Measurements from ENCODE around the gene TPPP3.
"Not testable (repeated sequence)": the region's sequence is repeated elsewhere in the genome, so short reads cannot be mapped to it uniquely, and the experiment has no call there.

TPPP3 gene

DNA sequence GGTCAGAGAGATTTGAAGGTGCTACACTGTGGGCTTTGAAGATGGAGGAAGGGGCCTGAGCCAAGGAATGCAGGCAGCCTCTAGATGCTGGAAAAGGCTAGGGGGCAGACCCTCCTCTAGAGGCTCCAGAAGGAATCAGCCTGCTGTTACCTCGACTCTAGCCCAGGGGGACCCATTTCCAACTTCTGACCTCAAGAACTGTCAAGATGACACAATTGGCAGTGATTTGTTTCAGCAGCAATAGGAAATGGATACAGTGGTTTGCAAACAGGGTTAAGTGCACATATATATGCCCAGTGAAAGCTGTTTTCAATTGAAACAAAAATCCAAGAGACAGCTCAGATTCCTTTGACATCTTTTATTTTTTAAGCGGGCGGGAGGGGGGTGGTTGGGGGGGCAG lies 26.6 kb upstream of the TPPP3 start:
- Histone ChIP-seq H3K4me3 (ENCODE audit: control insufficient read depth in 1 of 7, extremely low read depth in 1 of 7, insufficient read depth in 4 of 7, low read depth in 2 of 7, low read length in 6 of 7) (no peak overlapping the region), H3K27ac (ENCODE audit: insufficient read depth in 1 of 2, low read depth in 1 of 2, low read length in 2 of 2, poor library complexity in 1 of 2, severe bottlenecking in 2 of 2) (no peak overlapping the region), H3K27me3 (replicated peaks in 2 of 5; ENCODE audit: control insufficient read depth in 4 of 5, insufficient read depth in 5 of 5, low read length in 4 of 5) (peaks cover 2 to 6% (median 5%) of the 10 kb centered on the region in 5 experiments), H3K36me3 (ENCODE audit: control insufficient read depth in 4 of 4, insufficient read depth in 4 of 4, low read length in 3 of 4) (no peaks in the 10 kb centered on the region), H3K4me1 (ENCODE audit: control extremely low read depth in 1 of 4, control insufficient read depth in 4 of 4, insufficient read depth in 4 of 4, low read length in 3 of 4) (peaks cover 0 to 14% (median 12%) of the 10 kb centered on the region in 4 experiments), H3K9me3 (ENCODE audit: control extremely low read depth in 1 of 5, control insufficient read depth in 4 of 5, insufficient read depth in 2 of 5, low read depth in 1 of 5, low read length in 4 of 5) (no peaks in the 10 kb centered on the region)
- POLR2A ChIA-PET: interaction anchor here (0.6 kb wide), 1 partner anchor 51 kb away, joined by 3 read pairs; no protein-coding TSS in a partner anchor
- CTCF ChIA-PET: interaction anchor here (1.0 to 10.0 kb wide), 4 partner anchors 9 to 44 kb away, joined by 3 to 149 read pairs (median 6); partner anchors contain the start of genes HSD11B2 and TPPP3
- DNase-seq: peak in 2 of 3 donors; percentile 14 to 15
- WGBS (ENCODE audit: insufficient coverage): 57% methylated on average over 1 of the region's 3 CpGs

DNA sequence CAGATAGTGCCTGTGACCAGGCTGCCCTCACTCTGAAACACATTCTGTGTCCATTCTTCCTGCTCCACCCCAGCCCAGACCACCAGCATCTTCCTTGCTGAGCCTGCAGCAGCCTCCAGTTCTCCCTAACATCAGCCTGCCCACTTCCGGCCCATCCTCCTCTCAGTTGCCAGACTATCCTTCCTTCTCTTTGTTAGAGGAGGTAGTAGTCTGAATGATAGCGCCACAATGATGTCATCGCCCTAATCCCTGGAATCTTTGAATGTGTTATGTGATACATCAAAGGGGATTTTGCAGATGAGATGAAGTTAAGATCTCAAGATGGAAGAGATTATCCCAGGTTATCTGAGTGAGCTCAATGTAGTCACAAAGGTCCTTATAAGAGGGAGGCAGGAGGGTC lies 26.2 kb upstream of the TPPP3 start:
- no peak overlapping the region for H3K27ac ChIP-seq (ENCODE audit: insufficient read depth in 1 of 2, low read depth in 1 of 2, low read length in 2 of 2, poor library complexity in 1 of 2, severe bottlenecking in 2 of 2)
- no peaks in the 10 kb centered on the region for H3K36me3 ChIP-seq (ENCODE audit: control insufficient read depth in 4 of 4, insufficient read depth in 4 of 4, low read length in 3 of 4)
- H3K4me3 ChIP-seq (ENCODE audit: control insufficient read depth in 1 of 7, extremely low read depth in 1 of 7, insufficient read depth in 4 of 7, low read depth in 2 of 7, low read length in 6 of 7): no peak overlapping the region
- DNase-seq: no peak
- no peaks in the 10 kb centered on the region for H3K9me3 ChIP-seq (ENCODE audit: control extremely low read depth in 1 of 5, control insufficient read depth in 4 of 5, insufficient read depth in 2 of 5, low read depth in 1 of 5, low read length in 4 of 5)
- POLR2A ChIA-PET: no interaction called here
- CTCF ChIA-PET: interaction anchor here (10.0 kb wide), 1 partner anchor 44 kb away, joined by 149 read pairs; no protein-coding TSS in a partner anchor
- H3K4me1 ChIP-seq (ENCODE audit: control extremely low read depth in 1 of 4, control insufficient read depth in 4 of 4, insufficient read depth in 4 of 4, low read length in 3 of 4): peaks cover 0 to 14% (median 12%) of the 10 kb centered on the region in 4 experiments
- peaks cover 2 to 5% (median 3%) of the 10 kb centered on the region in 5 experiments for H3K27me3 ChIP-seq (replicated peaks in 2 of 5; ENCODE audit: control insufficient read depth in 4 of 5, insufficient read depth in 5 of 5, low read length in 4 of 5)
- WGBS (ENCODE audit: insufficient coverage): 100% methylated on average over 1 of the region's 3 CpGs

- Histone ChIP-seq H3K36me3 (ENCODE audit: control insufficient read depth in 4 of 4, insufficient read depth in 4 of 4, low read length in 3 of 4) (no peaks in the 10 kb centered on the region), H3K9me3 (ENCODE audit: control extremely low read depth in 1 of 5, control insufficient read depth in 4 of 5, insufficient read depth in 2 of 5, low read depth in 1 of 5, low read length in 4 of 5) (no peaks in the 10 kb centered on the region), H3K27me3 (replicated peaks in 2 of 5; ENCODE audit: control insufficient read depth in 4 of 5, insufficient read depth in 5 of 5, low read length in 4 of 5) (peaks cover 0 to 1% (median 0%) of the 10 kb centered on the region in 5 experiments), H3K4me3 (ENCODE audit: control insufficient read depth in 1 of 7, extremely low read depth in 1 of 7, insufficient read depth in 4 of 7, low read depth in 2 of 7, low read length in 6 of 7) (no peak overlapping the region), H3K4me1 (ENCODE audit: control extremely low read depth in 1 of 4, control insufficient read depth in 4 of 4, insufficient read depth in 4 of 4, low read length in 3 of 4) (peaks cover 0 to 14% (median 12%) of the 10 kb centered on the region in 4 experiments), H3K27ac (ENCODE audit: insufficient read depth in 1 of 2, low read depth in 1 of 2, low read length in 2 of 2, poor library complexity in 1 of 2, severe bottlenecking in 2 of 2) (no peak overlapping the region)
- whole genome bisulfite sequencing (ENCODE audit: insufficient coverage): 90% methylated on average over 1 of the region's 2 CpGs
- CTCF ChIA-PET: interaction anchor here (0.7 to 6.8 kb wide), 8 partner anchors 9 to 219 kb away, joined by 3 to 49 read pairs (median 4); partner anchors contain the start of gene ATP6V0D1
- POLR2A ChIA-PET: no interaction called here
- DNase-seq: no peak
Observed at GRCh38 chr16:67417333-67418061, 24.2 kb upstream of the TPPP3 start.

GRCh38 chr16:67415872-67416793 lies 22.8 kb upstream of the TPPP3 start, which contains the start of gene ZDHHC1:
TSS of gene ZDHHC1 (minus strand) at chr16:67416477. CDS start at chr16:67407775, 8,702 bp downstream.
- peaks cover 0 to 14% (median 12%) of the 10 kb centered on the region in 4 experiments for H3K4me1 ChIP-seq (ENCODE audit: control extremely low read depth in 1 of 4, control insufficient read depth in 4 of 4, insufficient read depth in 4 of 4, low read length in 3 of 4)
- H3K36me3 ChIP-seq (ENCODE audit: control insufficient read depth in 4 of 4, insufficient read depth in 4 of 4, low read length in 3 of 4): no peaks in the 10 kb centered on the region
- H3K27ac ChIP-seq (ENCODE audit: insufficient read depth in 1 of 2, low read depth in 1 of 2, low read length in 2 of 2, poor library complexity in 1 of 2, severe bottlenecking in 2 of 2): peak within 1 kb of the TSS; percentile 15 to 66
- DNase-seq: peak; percentile 49 to 66 (median 63)
- ChIA-PET CTCF (interaction anchor here (0.7 to 6.8 kb wide), 5 partner anchors 11 to 147 kb away, joined by 3 to 49 read pairs (median 3); no protein-coding TSS in a partner anchor), POLR2A (interaction anchor here (0.7 kb wide), 1 partner anchor 15 kb away, joined by 3 read pairs; the partner anchor contains the start of gene HSD11B2)
- peak within 1 kb of the TSS; percentile 55 to 79 (median 70) for H3K4me3 ChIP-seq (ENCODE audit: control insufficient read depth in 1 of 7, extremely low read depth in 1 of 7, insufficient read depth in 4 of 7, low read depth in 2 of 7, low read length in 6 of 7)
- H3K9me3 ChIP-seq (ENCODE audit: control extremely low read depth in 1 of 5, control insufficient read depth in 4 of 5, insufficient read depth in 2 of 5, low read depth in 1 of 5, low read length in 4 of 5): no peaks in the 10 kb centered on the region
- 2% methylated on average over 70 of the region's 73 CpGs for WGBS (ENCODE audit: insufficient coverage)
- H3K27me3 ChIP-seq (replicated peaks in 2 of 5; ENCODE audit: control insufficient read depth in 4 of 5, insufficient read depth in 5 of 5, low read length in 4 of 5): peaks cover 0 to 1% (median 0%) of the 10 kb centered on the region in 5 experiments

- Histone ChIP-seq H3K4me1 (ENCODE audit: control extremely low read depth in 1 of 4, control insufficient read depth in 4 of 4, insufficient read depth in 4 of 4, low read length in 3 of 4) (peaks cover 0 to 14% (median 12%) of the 10 kb centered on the region in 4 experiments), H3K4me3 (ENCODE audit: control insufficient read depth in 1 of 7, extremely low read depth in 1 of 7, insufficient read depth in 4 of 7, low read depth in 2 of 7, low read length in 6 of 7) (peak overlapping the region in 6 of 7 experiments; percentile 58 to 79 (median 70))
- H3K9me3 ChIP-seq (ENCODE audit: control extremely low read depth in 1 of 5, control insufficient read depth in 4 of 5, insufficient read depth in 2 of 5, low read depth in 1 of 5, low read length in 4 of 5); DNase-seq; H3K27ac ChIP-seq (ENCODE audit: insufficient read depth in 1 of 2, low read depth in 1 of 2, low read length in 2 of 2, poor library complexity in 1 of 2, severe bottlenecking in 2 of 2); H3K27me3 ChIP-seq (replicated peaks in 2 of 5; ENCODE audit: control insufficient read depth in 4 of 5, insufficient read depth in 5 of 5, low read length in 4 of 5); POLR2A ChIA-PET; H3K36me3 ChIP-seq (ENCODE audit: control insufficient read depth in 4 of 4, insufficient read depth in 4 of 4, low read length in 3 of 4): not testable (repeated sequence)
- 96% methylated on average over 14 of the region's 19 CpGs for WGBS (ENCODE audit: insufficient coverage)
- CTCF ChIA-PET: interaction anchor here (0.7 to 6.8 kb wide), 4 partner anchors 12 to 23 kb away, joined by 3 to 49 read pairs (median 4); no protein-coding TSS in a partner anchor
Observed at GRCh38 chr16:67415421-67415820, 22.1 kb upstream of the TPPP3 start.

GRCh38 chr16:67413978-67414911 lies 20.9 kb upstream of the TPPP3 start:
- H3K27me3 ChIP-seq (replicated peaks in 2 of 5; ENCODE audit: control insufficient read depth in 4 of 5, insufficient read depth in 5 of 5, low read length in 4 of 5): peaks cover 0 to 1% (median 0%) of the 10 kb centered on the region in 5 experiments
- ChIA-PET POLR2A (interaction anchor here (0.6 kb wide), 1 partner anchor 159 kb away, joined by 5 read pairs; no protein-coding TSS in a partner anchor), CTCF (interaction anchor here (0.7 to 6.8 kb wide), 7 partner anchors 12 to 136 kb away, joined by 3 to 49 read pairs (median 4); no protein-coding TSS in a partner anchor)
- no peaks in the 10 kb centered on the region for H3K9me3 ChIP-seq (ENCODE audit: control extremely low read depth in 1 of 5, control insufficient read depth in 4 of 5, insufficient read depth in 2 of 5, low read depth in 1 of 5, low read length in 4 of 5)
- no peak for DNase-seq
- no peak overlapping the region for H3K27ac ChIP-seq (ENCODE audit: insufficient read depth in 1 of 2, low read depth in 1 of 2, low read length in 2 of 2, poor library complexity in 1 of 2, severe bottlenecking in 2 of 2)
- 95% methylated on average over 5 of the region's 6 CpGs for WGBS (ENCODE audit: insufficient coverage)
- H3K4me3 ChIP-seq (ENCODE audit: control insufficient read depth in 1 of 7, extremely low read depth in 1 of 7, insufficient read depth in 4 of 7, low read depth in 2 of 7, low read length in 6 of 7): no peak overlapping the region
- no peaks in the 10 kb centered on the region for H3K36me3 ChIP-seq (ENCODE audit: control insufficient read depth in 4 of 4, insufficient read depth in 4 of 4, low read length in 3 of 4)
- H3K4me1 ChIP-seq (ENCODE audit: control extremely low read depth in 1 of 4, control insufficient read depth in 4 of 4, insufficient read depth in 4 of 4, low read length in 3 of 4): peaks cover 0 to 14% (median 12%) of the 10 kb centered on the region in 4 experiments

Data from common myeloid progenitor, CD34-positive (primary cell).